GM18499 (cell line): ENCODE results near the gene ARFGAP3.

Experiments used
- ATAC-seq: cut with Tn5 transposase; IDR thresholded peaks from one replicate; pipeline ENCODE4 v1.9.1; 2021; ENCODE audit warnings: moderate number of reproducible peaks; ENCODE audit not compliant: insufficient read depth, unreplicated experiment

The ARFGAP3 gene

GRCh38 chr22:42856865-42857704, at the start of gene ARFGAP3:
TSS of gene ARFGAP3 (minus strand) at chr22:42857273. CDS start at chr22:42857182, 91 bp downstream.
- peak; percentile 55 for ATAC-seq

GRCh38 chr22:42905702-42906183, 48.7 kb upstream of the ARFGAP3 start:
- ATAC-seq = no peak

- ATAC-seq = no peak
Observed at GRCh38 chr22:42905217-42905616, 48.1 kb upstream of the ARFGAP3 start.

GRCh38 chr22:42904050-42904449, 47.0 kb upstream of the ARFGAP3 start:
- ATAC-seq = no peak

- ATAC-seq = no peak
Observed at GRCh38 chr22:42902875-42903510, 45.9 kb upstream of the ARFGAP3 start.

- no peak for ATAC-seq
Observed at GRCh38 chr22:42901790-42902508, 44.9 kb upstream of the ARFGAP3 start.

- ATAC-seq = no peak
Observed at GRCh38 chr22:42897960-42898359, 40.9 kb upstream of the ARFGAP3 start.

GRCh38 chr22:42895541-42895981, 38.5 kb upstream of the ARFGAP3 start:
- no peak for ATAC-seq

- ATAC-seq = no peak
Observed at GRCh38 chr22:42895087-42895486, 38.0 kb upstream of the ARFGAP3 start.

- no peak for ATAC-seq
Observed at GRCh38 chr22:42893371-42894150, 36.5 kb upstream of the ARFGAP3 start.

GRCh38 chr22:42892571-42893316, 35.7 kb upstream of the ARFGAP3 start:
- no peak for ATAC-seq

GRCh38 chr22:42892156-42892555, 35.1 kb upstream of the ARFGAP3 start:
- no peak for ATAC-seq

- ATAC-seq = no peak
Observed at GRCh38 chr22:42891696-42892095, 34.6 kb upstream of the ARFGAP3 start.

GRCh38 chr22:42891008-42891407, 33.9 kb upstream of the ARFGAP3 start:
- no peak for ATAC-seq

- no peak for ATAC-seq
Observed at GRCh38 chr22:42889304-42889703, 32.2 kb upstream of the ARFGAP3 start.

GRCh38 chr22:42887523-42888507, 30.7 kb upstream of the ARFGAP3 start:
- no peak for ATAC-seq

GRCh38 chr22:42887120-42887519, 30.0 kb upstream of the ARFGAP3 start:
- no peak for ATAC-seq

GRCh38 chr22:42885446-42885845, 28.4 kb upstream of the ARFGAP3 start:
- ATAC-seq = no peak
